Adipocyte (in vitro differentiated cells): ENCODE results near the gene ZFAND2A.
"Not testable (repeated sequence)": the region's sequence is repeated elsewhere in the genome, so short reads cannot be mapped to it uniquely, and the experiment has no call there.

Experiments
- DNase-seq: peaks from one replicate; pipeline ENCODE4 v3.0.0-alpha.2; 2015; ENCODE audit warnings: low read depth
- H3K27me3 ChIP-seq: replicated peaks from 2 replicates; pipeline ENCODE4 v1.7.0; 2013; ENCODE audit warnings: mild to moderate bottlenecking, low read length, moderate library complexity; ENCODE audit not compliant: control insufficient read depth, insufficient read depth
- H3K36me3 ChIP-seq: 2 replicates; pipeline ENCODE4 v1.7.0; 2013; ENCODE audit warnings: low read length, mild to moderate bottlenecking, moderate library complexity; ENCODE audit not compliant: control insufficient read depth, insufficient read depth, severe bottlenecking
- H3K4me1 ChIP-seq: 2 replicates; pipeline ENCODE4 v1.7.0; 2013; ENCODE audit warnings: mild to moderate bottlenecking, low read length, moderate library complexity; ENCODE audit not compliant: control insufficient read depth, insufficient read depth
- H3K4me3 ChIP-seq: 2 replicates; pipeline ENCODE4 v1.7.0; 2013; ENCODE audit warnings: mild to moderate bottlenecking, low read length, moderate library complexity
- H3K9ac ChIP-seq: 2 replicates; pipeline ENCODE4 v1.7.0; 2013; ENCODE audit warnings: mild to moderate bottlenecking, low read length, moderate library complexity
- H3K9me3 ChIP-seq: 2 replicates; pipeline ENCODE4 v1.7.0; 2013; ENCODE audit warnings: mild to moderate bottlenecking, low read length, moderate library complexity; ENCODE audit not compliant: control insufficient read depth

ZFAND2A gene, protein sequence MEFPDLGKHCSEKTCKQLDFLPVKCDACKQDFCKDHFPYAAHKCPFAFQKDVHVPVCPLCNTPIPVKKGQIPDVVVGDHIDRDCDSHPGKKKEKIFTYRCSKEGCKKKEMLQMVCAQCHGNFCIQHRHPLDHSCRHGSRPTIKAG

DNA sequence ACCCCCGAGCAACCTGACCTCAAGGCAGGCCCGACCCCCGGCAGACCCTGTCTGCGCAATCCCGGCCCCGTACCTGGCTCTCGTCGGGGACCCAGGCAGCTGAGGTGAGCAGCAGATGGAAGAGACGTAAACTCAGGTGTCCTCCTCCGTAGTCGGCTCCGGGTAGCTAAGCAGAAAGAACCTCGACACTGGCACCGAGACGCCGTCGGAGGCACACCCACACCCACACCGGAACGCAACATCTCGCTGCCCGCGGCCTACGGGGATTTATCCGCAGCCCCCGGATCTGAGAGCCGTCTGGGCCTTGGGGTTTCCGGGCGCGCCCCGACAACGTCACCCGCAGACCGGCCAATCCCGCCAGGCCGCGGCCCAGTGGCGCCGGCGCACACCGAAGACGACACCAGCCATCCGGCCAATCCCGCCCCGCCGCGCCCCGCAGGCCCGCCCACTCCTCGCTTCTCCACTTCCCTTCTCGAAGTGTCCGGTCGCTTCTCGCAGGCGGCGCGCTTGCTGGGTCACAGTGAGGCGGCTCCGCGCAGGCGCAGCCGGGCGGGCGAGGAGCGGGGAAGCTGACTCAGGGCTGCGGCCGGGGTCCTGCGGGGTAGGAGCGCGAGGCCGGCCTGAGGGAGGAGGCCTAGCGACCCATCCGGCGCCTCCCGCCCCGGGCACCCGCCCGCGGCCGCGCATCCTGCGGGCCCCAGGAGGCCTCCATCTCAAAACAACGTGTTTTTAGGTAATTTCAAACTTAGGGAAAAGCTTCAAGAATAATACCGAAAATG lies at the start of gene ZFAND2A:
Gene ZFAND2A (minus strand): TSS at position 306 of the 779 bp plus-strand sequence. CDS start 1,984 bp downstream, outside the sequence.
- H3K36me3 ChIP-seq = peaks cover 37% of the 10 kb centered on the region
- H3K27me3 ChIP-seq = no peaks in the 10 kb centered on the region
- peak within 1 kb of the TSS; percentile 100 for H3K4me3 ChIP-seq
- no peaks in the 10 kb centered on the region for H3K9me3 ChIP-seq
- H3K9ac ChIP-seq = peak within 1 kb of the TSS; percentile 99
- peak; percentile 99 for DNase-seq
- H3K4me1 ChIP-seq = peaks cover 34% of the 10 kb centered on the region

DNA sequence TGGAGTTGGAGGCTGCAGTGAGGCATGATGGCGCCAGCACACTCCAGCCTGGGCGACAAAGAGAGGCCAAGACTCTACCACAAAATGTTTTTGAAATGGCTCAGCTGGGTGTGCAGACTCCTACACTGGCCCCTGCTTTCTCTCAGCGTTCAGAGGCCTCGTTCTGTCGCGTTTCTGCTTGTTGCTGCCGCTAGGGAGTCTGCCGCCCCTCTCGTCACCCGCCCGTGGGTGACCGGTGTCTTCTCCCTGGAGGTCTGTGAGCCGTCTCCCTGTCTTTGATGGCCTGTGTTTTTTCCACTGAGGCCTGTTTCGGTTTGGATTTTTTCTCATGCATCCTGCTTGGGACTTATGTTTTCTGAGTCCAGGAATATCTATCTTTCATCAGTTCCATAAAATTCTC lies 49.1 kb upstream of the ZFAND2A start:
- H3K27me3 ChIP-seq = peaks cover 46% of the 10 kb centered on the region
- H3K4me1 ChIP-seq = peaks cover 9% of the 10 kb centered on the region
- H3K9me3 ChIP-seq = no peaks in the 10 kb centered on the region
- DNase-seq = no peak
- H3K36me3 ChIP-seq = no peaks in the 10 kb centered on the region
- no peak overlapping the region for H3K9ac ChIP-seq
- no peak overlapping the region for H3K4me3 ChIP-seq

DNA sequence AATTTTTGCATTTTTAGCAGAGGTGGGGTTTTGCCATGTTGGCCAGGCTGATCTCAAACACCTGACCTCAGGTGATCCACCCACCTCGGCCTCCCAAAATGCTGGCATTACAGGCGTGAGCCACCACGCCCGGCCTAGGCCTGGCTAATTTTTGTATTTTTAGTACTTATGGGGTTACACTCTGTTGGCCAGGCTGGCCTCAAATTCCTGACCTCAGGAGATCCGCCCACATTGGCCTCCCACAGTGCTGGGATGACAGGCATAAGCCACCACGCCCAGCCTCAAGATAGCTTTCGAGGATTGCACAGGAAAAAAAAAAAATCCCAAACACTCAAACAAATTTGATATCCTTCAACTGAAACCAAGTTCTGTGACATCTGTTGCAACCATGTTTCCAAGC lies 45.7 kb upstream of the ZFAND2A start:
- not testable (repeated sequence) for H3K36me3 ChIP-seq, H3K9ac ChIP-seq, H3K9me3 ChIP-seq, H3K4me1 ChIP-seq, H3K4me3 ChIP-seq, DNase-seq
- peaks cover 30% of the 10 kb centered on the region for H3K27me3 ChIP-seq

- Histone ChIP-seq H3K4me3 (no peak overlapping the region), H3K4me1 (peaks cover 4% of the 10 kb centered on the region), H3K9ac (no peak overlapping the region), H3K9me3 (no peaks in the 10 kb centered on the region), H3K27me3 (peaks cover 31% of the 10 kb centered on the region), H3K36me3 (no peaks in the 10 kb centered on the region)
- DNase-seq = no peak
Measured at GRCh38 chr7:1204460-1205140, 44.6 kb upstream of the ZFAND2A start.

DNA sequence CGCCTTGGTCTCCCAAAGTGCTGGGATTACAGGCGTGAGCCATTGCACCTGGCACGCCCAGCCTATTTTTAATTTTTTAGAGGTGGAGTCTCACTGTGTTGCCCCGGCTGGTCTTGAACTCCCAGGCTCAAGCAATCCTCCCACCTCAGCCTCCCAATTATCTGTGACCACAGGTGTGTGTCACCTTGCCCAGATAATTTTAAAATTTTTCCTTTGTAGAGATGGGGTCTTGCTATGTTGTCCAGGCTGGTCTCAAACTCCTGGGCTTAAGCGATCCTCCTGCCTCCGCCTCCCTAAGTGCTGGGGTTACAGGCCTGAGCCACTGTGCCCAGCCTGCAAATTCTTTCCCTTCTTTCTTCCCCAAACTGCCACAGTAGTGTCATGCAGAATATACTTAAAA lies 42.9 kb upstream of the ZFAND2A start:
- H3K9me3 ChIP-seq, H3K36me3 ChIP-seq, H3K4me3 ChIP-seq, H3K9ac ChIP-seq, DNase-seq: not testable (repeated sequence)
- peaks cover 13% of the 10 kb centered on the region for H3K4me1 ChIP-seq
- peaks cover 21% of the 10 kb centered on the region for H3K27me3 ChIP-seq

GRCh38 chr7:1201916-1202315 lies 41.9 kb upstream of the ZFAND2A start:
- peaks cover 16% of the 10 kb centered on the region for H3K4me1 ChIP-seq
- DNase-seq = no peak
- H3K9me3 ChIP-seq = no peaks in the 10 kb centered on the region
- H3K27me3 ChIP-seq = peaks cover 19% of the 10 kb centered on the region
- H3K4me3 ChIP-seq = no peak overlapping the region
- H3K36me3 ChIP-seq = no peaks in the 10 kb centered on the region
- H3K9ac ChIP-seq = no peak overlapping the region

GRCh38 chr7:1200045-1200444 lies 40.0 kb upstream of the ZFAND2A start:
- no peaks in the 10 kb centered on the region for H3K36me3 ChIP-seq
- peak; percentile 39 for DNase-seq
- no peak overlapping the region for H3K4me3 ChIP-seq

DNA sequence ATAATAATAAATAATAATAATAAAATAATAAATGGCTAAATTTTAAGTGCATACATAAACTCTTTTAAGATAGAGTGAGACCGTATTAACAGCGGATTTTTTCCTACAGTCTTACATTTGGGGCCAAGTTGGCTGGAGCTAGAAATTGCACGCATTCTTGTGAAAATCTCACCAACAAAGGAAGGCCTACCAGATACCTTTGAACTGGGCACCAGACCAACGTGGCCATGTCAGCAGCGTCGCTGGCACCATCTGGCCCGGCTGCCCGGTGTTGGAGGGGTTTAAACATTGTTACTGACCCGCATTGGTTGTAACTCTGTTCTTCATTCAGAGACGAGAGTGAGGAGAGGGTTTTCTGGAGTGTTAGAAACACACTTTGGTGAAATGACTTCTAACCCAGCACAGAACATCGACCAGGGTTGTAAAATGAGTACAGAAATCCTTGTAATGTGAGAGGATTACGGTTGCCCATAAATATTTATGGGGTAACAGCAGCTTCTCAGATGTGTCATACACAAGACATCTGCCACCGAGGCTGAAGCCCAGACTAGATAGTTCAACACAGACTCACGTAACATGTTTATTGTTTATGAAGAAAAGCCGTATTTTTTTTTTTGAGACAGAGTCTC lies 38.1 kb upstream of the ZFAND2A start:
- DNase-seq = peak; percentile 56
- H3K9me3 ChIP-seq = no peaks in the 10 kb centered on the region
- H3K9ac ChIP-seq = no peak overlapping the region
- H3K36me3 ChIP-seq = no peaks in the 10 kb centered on the region
- peaks cover 35% of the 10 kb centered on the region for H3K27me3 ChIP-seq
- peaks cover 12% of the 10 kb centered on the region for H3K4me1 ChIP-seq
- no peak overlapping the region for H3K4me3 ChIP-seq

More at GRCh38 chr7:1200045-1200444, 40.0 kb upstream of the ZFAND2A start:
- Histone ChIP-seq H3K4me1 (peaks cover 16% of the 10 kb centered on the region), H3K27me3 (peaks cover 26% of the 10 kb centered on the region), H3K9ac (no peak overlapping the region), H3K9me3 (no peaks in the 10 kb centered on the region)

GRCh38 chr7:1196950-1197349 lies 37.0 kb upstream of the ZFAND2A start:
- peaks cover 12% of the 10 kb centered on the region for H3K4me1 ChIP-seq
- no peaks in the 10 kb centered on the region for H3K36me3 ChIP-seq
- no peak for DNase-seq
- no peak overlapping the region for H3K9ac ChIP-seq
- H3K4me3 ChIP-seq = no peak overlapping the region
- no peaks in the 10 kb centered on the region for H3K9me3 ChIP-seq
- H3K27me3 ChIP-seq = peaks cover 34% of the 10 kb centered on the region

DNA sequence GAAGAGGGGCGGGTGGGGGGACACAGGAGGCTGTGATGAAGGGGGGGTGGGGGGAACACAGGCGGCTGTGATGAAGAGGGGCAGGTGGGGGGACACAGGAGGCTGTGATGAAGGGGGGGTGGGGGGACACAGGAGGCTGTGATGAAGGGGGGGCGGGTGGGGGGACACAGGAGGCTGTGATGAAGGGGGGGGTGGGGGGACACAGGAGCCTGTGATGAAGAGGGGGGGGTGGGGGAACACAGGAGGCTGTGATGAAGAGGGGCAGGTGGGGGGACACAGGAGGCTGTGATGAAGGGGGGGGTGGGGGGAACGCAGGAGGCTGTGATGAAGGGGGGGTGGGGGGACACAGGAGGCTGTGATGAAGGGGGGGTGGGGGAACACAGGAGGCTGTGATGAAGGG lies 36.4 kb upstream of the ZFAND2A start:
- H3K9me3 ChIP-seq, H3K9ac ChIP-seq, DNase-seq, H3K4me3 ChIP-seq, H3K36me3 ChIP-seq: not testable (repeated sequence)
- peaks cover 12% of the 10 kb centered on the region for H3K4me1 ChIP-seq
- peaks cover 29% of the 10 kb centered on the region for H3K27me3 ChIP-seq
